Left lung (tissue), 14 donors: ENCODE measurements around the gene RNU1-3. TPM values are rescaled to one million over a fixed set of nuclear protein-coding genes. Genes with fewer than 3 reads are reported as not detected.
A peak's percentile ranks its signal among the peaks of the same experiment; 100 is the strongest.
"Not testable (repeated sequence)": the region's sequence is repeated elsewhere in the genome, so short reads cannot be mapped to it uniquely, and the experiment has no call there.

Experiments used
- ATAC-seq: fragments of 200-7000 bp; cut with Tn5 transposase; one replicate; pipeline ENCODE4 v1.9.1; 2020; ENCODE audit warnings: moderate library complexity
- DNase-seq, 4 donors: peaks; one replicate each; pipeline ENCODE4 v3.0.0-alpha.2; 2013 to 2020
- H3K27ac ChIP-seq, 2 donors: fragments of 200-600 bp; sonication (generic) in 1 of 2; one replicate each; pipeline versions ENCODE4 v1.5.0 to v1.8.0; 2020 to 2021
- H3K27me3 ChIP-seq, 2 donors: fragments of 200-600 bp; sonication (generic) in 1 of 2; one replicate each; pipeline versions ENCODE4 v1.5.0 to v1.8.0; 2020 to 2021
- H3K36me3 ChIP-seq, 2 donors: fragments of 200-600 bp; sonication (generic) in 1 of 2; one replicate each; pipeline versions ENCODE4 v1.5.0 to v1.8.0; 2020 to 2021
- H3K4me1 ChIP-seq, 2 donors: fragments of 200-600 bp; one replicate each; pipeline ENCODE4 v1.8.0; 2021
- H3K4me3 ChIP-seq, 2 donors: fragments of 200-600 bp; sonication (generic) in 1 of 2; one replicate each; pipeline versions ENCODE4 v1.5.0 to v1.8.0; 2020 to 2021; ENCODE audit warnings: mild to moderate bottlenecking in 1 of 2
- H3K9me3 ChIP-seq, 2 donors: fragments of 200-600 bp; sonication (generic) in 1 of 2; one replicate each; pipeline versions ENCODE4 v1.5.0 to v1.8.0; 2020 to 2021
- intact Hi-C, 2 donors: fragments of 100-400 bp; cut with DNase I; formaldehyde crosslinking; loops; one replicate each; pipeline versions ENCODE4 v1.11.2 to v1.14.2; 2022
- long read RNA-seq, 12 donors: library from polyadenylated mRNA in 2 of 12; unstranded in 2 of 12; transcript quantifications; one replicate each; pipeline ENCODE4 v2.0.0 and lab custom pipeline, GENCODE V29; 2019 to 2026
- polyA plus RNA-seq, 6 donors: library from polyadenylated mRNA; unstranded; fragments of 120-200 nt; gene quantifications; one replicate each; pipeline ENCODE4 v1.2.1, GENCODE V29; 2013; ENCODE audit not compliant: insufficient read length in 6 of 6
- total RNA-seq, 2 donors: library from RNA; stranded (reverse); fragmentation: NEBNext Ultra II Directional; extraction: Animal tissue kit (Norgen Biotek cat#: 25700); gene quantifications; one replicate each; pipeline ENCODE4 v1.2.1, GENCODE V29; 2021
- TF ChIP-seq, protein P1 (sequence below), 2 donors: fragments of 200-600 bp; sonication (generic) in 1 of 2; IDR thresholded peaks; one replicate each; pipeline versions ENCODE4 v1.5.0 to v1.8.0; 2021; ENCODE audit warnings: antibody characterized with exemption in 2 of 2
- donor health status: DM: no; HTN: yes; CAD: no.
- donor health status: DM: no; HTN: no; CAD: no.

RNU1-3 gene
- 1,000 to 10,000 TPM; 2,748 to 3,444 TPM for total RNA-seq
- polyA plus RNA-seq = 1 to 10 TPM; 1.5 to 9.4 (median 2.1) TPM
- long read RNA-seq, donor 1, partial matches to known transcripts = 0 of 1 reads
- long read RNA-seq, donor 1, other reads (novel, unspliced or antisense) = 0 of 1 reads
- long read RNA-seq, donor 2 = 0 reads
- long read RNA-seq, donor 3 = 0 reads
- long read RNA-seq, donor 4 = 0 reads
- long read RNA-seq, donor 5 = 0 reads
- long read RNA-seq, donor 6 = 0 reads
- long read RNA-seq, donor 7 = 0 reads
- long read RNA-seq, donor 8, partial matches to known transcripts = 0 of 1 reads
- long read RNA-seq, donor 8, other reads (novel, unspliced or antisense) = 0 of 1 reads
- long read RNA-seq, donor 9 = 0 reads
- long read RNA-seq, donor 10 = 0 reads
- long read RNA-seq, donor 11 = 0 reads
- long read RNA-seq, donor 12 = 0 reads

DNA sequence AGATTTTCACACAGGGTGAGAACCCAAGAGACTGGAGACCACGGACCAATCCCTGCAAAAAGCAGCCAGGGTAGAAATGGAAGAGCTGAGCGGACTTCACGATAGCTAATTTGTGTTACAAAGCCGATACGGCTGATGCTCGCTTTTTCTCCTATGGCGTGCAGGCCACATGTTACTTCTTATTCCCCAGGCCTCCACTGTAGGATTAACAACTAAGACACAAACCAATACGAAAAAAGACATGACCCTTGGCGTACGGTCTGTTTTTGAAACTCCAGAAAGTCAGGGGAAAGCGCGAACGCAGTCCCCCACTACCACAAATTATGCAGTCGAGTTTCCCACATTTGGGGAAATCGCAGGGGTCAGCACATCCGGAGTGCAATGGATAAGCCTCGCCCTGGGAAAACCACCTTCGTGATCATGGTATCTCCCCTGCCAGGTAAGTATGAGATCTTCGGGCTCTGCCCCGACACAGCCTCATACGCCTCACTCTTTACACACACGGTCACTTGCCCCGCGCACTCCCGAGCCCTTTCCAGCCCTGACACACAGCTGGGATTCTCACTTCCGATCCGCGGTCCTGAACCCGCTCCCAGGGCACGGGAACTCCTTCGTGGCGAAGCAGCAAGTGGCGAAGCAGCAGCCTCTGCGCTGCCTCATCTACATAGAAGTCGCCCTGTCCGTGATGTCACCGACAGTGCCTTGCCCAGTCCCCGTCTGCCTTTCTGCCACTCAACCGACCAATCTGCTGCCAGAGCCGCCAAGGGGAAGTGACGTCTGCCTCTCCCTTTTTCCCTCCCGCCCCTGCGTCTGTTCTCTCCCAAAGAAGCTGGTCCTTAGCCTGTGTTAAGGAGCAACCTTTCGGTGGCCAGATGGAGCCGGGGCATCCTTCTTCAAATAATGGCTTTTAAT is at the start of gene RNU1-3:
RNU1-3 (minus strand) TSS at position 447 of the 912 bp plus-strand sequence.
- H3K27ac ChIP-seq, H3K9me3 ChIP-seq, H3K36me3 ChIP-seq, H3K4me1 ChIP-seq, H3K4me3 ChIP-seq, DNase-seq, intact Hi-C loops, H3K27me3 ChIP-seq: not testable (repeated sequence)
- ATAC-seq = peak; percentile 100

DNA sequence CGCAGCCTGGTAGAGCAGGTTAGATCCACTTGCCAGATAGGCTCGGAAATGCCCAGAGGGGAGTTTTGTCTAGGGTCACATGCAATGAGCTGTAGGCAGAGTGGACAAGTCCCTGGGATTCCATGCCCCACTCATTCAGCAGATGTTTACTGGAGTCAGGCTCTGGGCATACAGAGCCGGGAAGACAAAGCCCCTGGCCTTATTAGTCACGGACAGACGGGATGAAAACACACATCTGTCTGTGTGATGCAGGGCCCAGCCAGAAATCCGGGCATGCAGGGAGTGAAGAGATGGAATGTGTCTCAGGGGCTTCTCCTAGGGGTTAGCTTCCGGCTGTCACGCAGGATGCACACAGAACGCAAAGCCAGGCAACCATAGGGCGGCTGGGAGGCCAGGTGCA is 46.7 kb upstream of the RNU1-3 start:
- ATAC-seq, DNase-seq, H3K9me3 ChIP-seq, intact Hi-C loops, H3K27ac ChIP-seq, H3K4me3 ChIP-seq, H3K4me1 ChIP-seq, H3K36me3 ChIP-seq: not testable (repeated sequence)
- peaks cover 0 to 23% of the 10 kb centered on the region in 2 donors for H3K27me3 ChIP-seq

DNA sequence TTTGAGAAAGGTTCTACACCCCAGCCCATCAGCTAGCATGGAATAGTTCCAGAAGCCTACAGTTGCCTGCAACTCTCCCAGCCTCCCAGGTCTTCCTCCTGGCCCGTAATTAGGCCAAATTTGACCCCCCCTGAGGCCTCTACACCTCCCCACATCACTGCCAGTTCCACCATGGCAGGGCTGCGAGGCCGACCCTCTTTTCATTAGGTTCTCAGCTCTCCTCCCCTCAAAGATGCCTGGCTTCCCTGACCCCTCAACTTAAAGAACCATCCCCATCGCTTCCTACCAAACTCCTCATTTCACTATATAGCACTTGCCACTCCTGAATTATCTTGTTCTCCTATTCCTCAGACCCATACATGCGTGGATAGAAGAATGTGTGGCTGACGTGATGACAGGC is 46.2 kb upstream of the RNU1-3 start:
- H3K27ac ChIP-seq, H3K4me3 ChIP-seq, H3K4me1 ChIP-seq, H3K9me3 ChIP-seq, intact Hi-C loops, ATAC-seq, DNase-seq, H3K36me3 ChIP-seq: not testable (repeated sequence)
- peaks cover 0 to 22% of the 10 kb centered on the region in 2 donors for H3K27me3 ChIP-seq

DNA sequence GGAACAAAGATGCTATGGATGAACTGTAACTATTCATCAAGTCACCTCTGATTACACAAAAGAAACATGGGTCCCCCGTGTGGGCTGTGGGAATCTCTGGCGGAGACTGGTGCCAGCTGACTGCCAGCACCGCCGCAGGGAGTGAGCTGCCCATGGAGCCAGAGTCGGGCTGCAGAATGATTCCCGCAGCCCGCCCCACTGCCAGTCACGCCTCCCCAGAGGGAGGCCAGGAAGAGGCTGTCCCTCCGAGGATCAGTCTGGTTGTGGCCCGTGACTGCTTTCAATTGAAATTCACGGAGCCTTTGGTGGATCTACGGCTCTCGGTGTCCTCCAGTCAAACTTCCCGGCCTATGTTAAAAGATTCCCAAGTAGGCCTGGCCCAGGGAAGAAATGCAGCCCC is 45.8 kb upstream of the RNU1-3 start:
- H3K27ac ChIP-seq, ATAC-seq, DNase-seq, H3K36me3 ChIP-seq, intact Hi-C loops, H3K9me3 ChIP-seq, H3K4me3 ChIP-seq, H3K4me1 ChIP-seq: not testable (repeated sequence)
- peaks cover 0 to 22% of the 10 kb centered on the region in 2 donors for H3K27me3 ChIP-seq

DNA sequence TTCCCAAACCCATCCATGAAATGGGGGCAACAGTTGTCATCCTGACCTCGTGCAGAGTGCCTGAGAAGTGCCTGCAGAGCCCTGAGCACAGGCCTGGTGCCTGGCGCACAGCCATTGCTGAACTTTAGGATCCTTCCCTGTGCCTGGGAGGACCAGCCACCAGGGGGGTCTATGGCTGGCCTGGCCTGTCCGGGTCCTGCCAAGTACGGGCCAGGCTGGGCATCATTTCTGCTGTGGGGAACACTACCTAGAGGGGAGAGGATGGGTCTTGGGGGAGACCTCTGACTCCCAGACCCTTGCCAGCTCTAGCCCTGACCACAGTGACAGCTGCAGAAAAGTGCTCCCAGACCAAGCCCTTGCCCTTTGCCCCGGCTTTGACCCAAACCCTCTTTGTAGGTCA is 45.4 kb upstream of the RNU1-3 start:
- H3K27me3 ChIP-seq = peaks cover 0 to 22% of the 10 kb centered on the region in 2 donors
- not testable (repeated sequence) for ATAC-seq

DNA sequence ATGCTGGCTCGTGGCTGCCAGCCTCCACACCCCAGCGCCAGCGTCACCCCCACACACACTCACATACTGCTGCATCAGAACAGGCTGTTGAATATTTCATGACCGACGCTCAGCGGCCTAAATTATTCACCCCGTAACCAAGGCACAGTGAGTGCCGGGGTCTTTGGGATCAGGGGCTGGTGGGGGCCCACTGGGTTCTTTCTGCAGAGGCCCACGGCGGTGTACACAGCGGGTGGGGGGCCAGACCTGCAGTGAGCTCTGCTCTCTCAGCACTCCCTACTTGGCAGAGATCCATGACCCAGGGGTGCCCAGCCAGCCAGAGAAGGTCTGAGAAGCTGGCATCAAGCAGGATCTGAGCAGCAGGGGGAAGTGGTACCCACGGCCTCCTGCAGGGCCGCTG is 43.9 kb upstream of the RNU1-3 start:
- H3K36me3 ChIP-seq, H3K4me1 ChIP-seq, ATAC-seq, intact Hi-C loops, H3K4me3 ChIP-seq, H3K27ac ChIP-seq, H3K9me3 ChIP-seq: not testable (repeated sequence)
- DNase-seq = peak in 1 of 4 donors; percentile 55
- peaks cover 0 to 14% of the 10 kb centered on the region in 2 donors for H3K27me3 ChIP-seq

More for the DNA sequence above, 45.4 kb upstream of the RNU1-3 start:
- H3K36me3 ChIP-seq, intact Hi-C loops, H3K27ac ChIP-seq, H3K4me1 ChIP-seq, H3K4me3 ChIP-seq, H3K9me3 ChIP-seq: not testable (repeated sequence)
- peak in 1 of 4 donors; percentile 45 for DNase-seq

DNA sequence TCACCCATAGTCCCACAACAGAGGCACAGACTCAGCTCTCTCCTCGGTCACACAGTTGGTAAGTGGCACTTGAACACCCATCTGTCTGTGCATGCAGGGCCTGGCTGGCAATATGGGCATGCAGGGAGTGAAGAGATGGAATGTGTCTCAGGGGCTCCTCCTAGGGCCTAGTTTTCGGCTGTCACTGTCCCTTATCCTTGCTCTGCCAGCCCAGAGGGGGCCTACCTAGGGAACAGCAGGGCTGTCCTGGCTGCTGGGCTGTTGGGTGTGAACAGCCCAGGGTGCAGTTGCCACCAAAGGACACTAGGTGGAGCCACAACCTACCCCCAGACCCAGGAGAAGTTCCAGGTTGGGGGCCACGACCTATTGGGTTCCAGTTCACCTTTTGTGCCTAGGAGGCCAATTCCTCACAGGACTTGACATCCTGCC is 42.9 kb upstream of the RNU1-3 start:
- intact Hi-C loops, H3K9me3 ChIP-seq, H3K36me3 ChIP-seq, H3K27ac ChIP-seq, H3K4me3 ChIP-seq, H3K4me1 ChIP-seq: not testable (repeated sequence)
- DNase-seq (peak in 1 of 4 donors; percentile 43), ATAC-seq (peak; percentile 80)
- TF ChIP-seq, protein P1, sequence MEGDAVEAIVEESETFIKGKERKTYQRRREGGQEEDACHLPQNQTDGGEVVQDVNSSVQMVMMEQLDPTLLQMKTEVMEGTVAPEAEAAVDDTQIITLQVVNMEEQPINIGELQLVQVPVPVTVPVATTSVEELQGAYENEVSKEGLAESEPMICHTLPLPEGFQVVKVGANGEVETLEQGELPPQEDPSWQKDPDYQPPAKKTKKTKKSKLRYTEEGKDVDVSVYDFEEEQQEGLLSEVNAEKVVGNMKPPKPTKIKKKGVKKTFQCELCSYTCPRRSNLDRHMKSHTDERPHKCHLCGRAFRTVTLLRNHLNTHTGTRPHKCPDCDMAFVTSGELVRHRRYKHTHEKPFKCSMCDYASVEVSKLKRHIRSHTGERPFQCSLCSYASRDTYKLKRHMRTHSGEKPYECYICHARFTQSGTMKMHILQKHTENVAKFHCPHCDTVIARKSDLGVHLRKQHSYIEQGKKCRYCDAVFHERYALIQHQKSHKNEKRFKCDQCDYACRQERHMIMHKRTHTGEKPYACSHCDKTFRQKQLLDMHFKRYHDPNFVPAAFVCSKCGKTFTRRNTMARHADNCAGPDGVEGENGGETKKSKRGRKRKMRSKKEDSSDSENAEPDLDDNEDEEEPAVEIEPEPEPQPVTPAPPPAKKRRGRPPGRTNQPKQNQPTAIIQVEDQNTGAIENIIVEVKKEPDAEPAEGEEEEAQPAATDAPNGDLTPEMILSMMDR (IDR thresholded peaks at IDR 0.05) = peak; percentile 11 to 72
- H3K27me3 ChIP-seq = peaks cover 0 to 14% of the 10 kb centered on the region in 2 donors

DNA sequence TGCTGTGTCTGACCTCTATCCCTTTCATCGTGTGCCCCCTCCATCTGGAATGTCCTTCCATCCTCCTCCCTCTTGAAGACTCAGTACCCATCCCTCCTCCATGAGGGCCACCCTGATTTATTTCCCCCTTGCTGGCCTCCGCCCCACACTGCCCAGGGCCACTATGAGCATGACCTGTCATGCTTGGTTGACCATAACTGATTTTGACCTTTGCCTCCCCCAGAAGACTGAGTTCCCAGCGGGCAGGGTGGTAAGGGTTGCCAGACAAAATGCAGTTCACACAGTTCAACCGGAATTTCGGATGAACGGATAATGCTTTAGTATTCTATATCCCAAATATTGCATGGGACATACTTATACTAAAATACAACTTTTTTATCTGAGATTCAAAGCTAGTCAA is 42.0 kb upstream of the RNU1-3 start:
- H3K4me1 ChIP-seq, H3K9me3 ChIP-seq, H3K36me3 ChIP-seq, H3K4me3 ChIP-seq, ATAC-seq, DNase-seq, H3K27ac ChIP-seq, intact Hi-C loops: not testable (repeated sequence)
- H3K27me3 ChIP-seq = peaks cover 0 to 14% of the 10 kb centered on the region in 2 donors
